Liver (tissue), 9 donors: ENCODE data around the gene PCDHA6. TPM values are rescaled to one million over a fixed set of nuclear protein-coding genes. Genes with fewer than 3 reads are reported as not detected.
A peak's percentile ranks its signal among the peaks of the same experiment; 100 is the strongest.

ENCODE experiments used
- DNase-seq: peaks from one replicate; pipeline ENCODE4 v3.0.0-alpha.2; 2017; ENCODE audit warnings: low spot score
- H3K27ac ChIP-seq, 2 donors: one replicate each; pipeline ENCODE4 v1.7.0; 2013; ENCODE audit warnings: inconsistent platforms in 2 of 2, low read length in 2 of 2, control low read depth in 1 of 2, low read depth in 1 of 2, mild to moderate bottlenecking in 1 of 2
- H3K27me3 ChIP-seq, 4 donors: one replicate each; pipeline versions ENCODE4 v1.6.1 to v1.7.0; 2013; ENCODE audit warnings: low read length in 3 of 4, inconsistent platforms in 1 of 4, mild to moderate bottlenecking in 1 of 4, moderate library complexity in 1 of 4; ENCODE audit not compliant: control insufficient read depth in 4 of 4, insufficient read depth in 4 of 4
- H3K36me3 ChIP-seq, 4 donors: one replicate each; pipeline versions ENCODE4 v1.6.1 to v1.7.0; 2013; ENCODE audit warnings: low read length in 3 of 4, mild to moderate bottlenecking in 3 of 4, low read depth in 1 of 4, moderate library complexity in 1 of 4; ENCODE audit not compliant: control insufficient read depth in 4 of 4, insufficient read depth in 3 of 4
- H3K4me1 ChIP-seq, 4 donors: one replicate each; pipeline versions ENCODE4 v1.6.1 to v1.7.0; 2013; ENCODE audit warnings: low read length in 3 of 4, mild to moderate bottlenecking in 3 of 4, moderate library complexity in 1 of 4; ENCODE audit not compliant: control insufficient read depth in 4 of 4, insufficient read depth in 4 of 4
- H3K4me3 ChIP-seq, 3 donors: one replicate each; pipeline versions ENCODE4 v1.6.1 to v1.7.0; 2013; ENCODE audit warnings: low read length in 3 of 3, control low read depth in 1 of 3, low read depth in 1 of 3, mild to moderate bottlenecking in 1 of 3
- H3K9ac ChIP-seq, 2 donors: one replicate each; pipeline ENCODE4 v1.7.0; 2013; ENCODE audit warnings: low read length in 2 of 2, mild to moderate bottlenecking in 2 of 2, moderate library complexity in 2 of 2, control low read depth in 1 of 2, low read depth in 1 of 2
- H3K9me3 ChIP-seq, 4 donors: one replicate each; pipeline versions ENCODE4 v1.6.1 to v1.7.0; 2013; ENCODE audit warnings: low read length in 3 of 4; ENCODE audit not compliant: control insufficient read depth in 4 of 4
- CTCF ChIP-seq: fragments of 150-350 bp; IDR thresholded peaks from 2 replicates; pipeline ENCODE4 v1.5.1; 2017; ENCODE audit warnings: improper control_type of control experiment, low read depth, low read length; ENCODE audit not compliant: missing input control
- EGR1 ChIP-seq, 2 donors: IDR thresholded peaks; 2 replicates each; pipeline ENCODE4 v1.6.1; 2016 to 2018; ENCODE audit warnings: antibody characterized with exemption in 2 of 2, low read depth in 2 of 2
- FOXA1 ChIP-seq: IDR thresholded peaks from 2 replicates; pipeline ENCODE4 v1.6.1; 2016; ENCODE audit warnings: antibody characterized with exemption
- FOXA2 ChIP-seq: IDR thresholded peaks from 2 replicates; pipeline ENCODE4 v1.6.1; 2016; ENCODE audit warnings: antibody characterized with exemption
- GABPA ChIP-seq, 2 donors: IDR thresholded peaks in 1 of 2; conservative IDR thresholded peaks in 1 of 2; 2 replicates each; pipeline ENCODE4 v1.6.1; 2016; ENCODE audit warnings: antibody characterized with exemption in 2 of 2, mild to moderate bottlenecking in 1 of 2, moderate library complexity in 1 of 2
- HNF4G ChIP-seq: IDR thresholded peaks from 2 replicates; pipeline ENCODE4 v1.6.1; 2016; ENCODE audit warnings: antibody characterized with exemption
- JUND ChIP-seq, 2 donors: IDR thresholded peaks; 2 replicates each; pipeline ENCODE4 v1.6.1; 2016; ENCODE audit warnings: antibody characterized with exemption in 2 of 2
- NR2F2 ChIP-seq: IDR thresholded peaks from 2 replicates; pipeline ENCODE4 v1.6.1; 2016; ENCODE audit warnings: antibody characterized with exemption
- RAD21 ChIP-seq, 2 donors: IDR thresholded peaks; 2 replicates each; pipeline ENCODE4 v1.6.1; 2016; ENCODE audit warnings: antibody characterized with exemption in 2 of 2, mild to moderate bottlenecking in 2 of 2
- RXRA ChIP-seq, 2 donors: IDR thresholded peaks; 2 replicates each; pipeline ENCODE4 v1.6.1; 2017 to 2018; ENCODE audit warnings: antibody characterized with exemption in 2 of 2, mild to moderate bottlenecking in 1 of 2
- SP1 ChIP-seq: IDR thresholded peaks from 2 replicates; pipeline ENCODE4 v1.6.1; 2018; ENCODE audit warnings: antibody characterized with exemption, mild to moderate bottlenecking
- TAF1 ChIP-seq: conservative IDR thresholded peaks from 2 replicates; pipeline ENCODE4 v1.6.1; 2016; ENCODE audit warnings: antibody characterized with exemption, mild to moderate bottlenecking
- YY1 ChIP-seq: IDR thresholded peaks from 2 replicates; pipeline ENCODE4 v1.6.1; 2016; ENCODE audit warnings: antibody characterized with exemption, mild to moderate bottlenecking
- WGBS: extraction: QIAGEN DNeasy Blood & Tissue Kit; methylation state at CpG from one replicate; pipeline ENCODE4 v1.1.7; 2013; 5-methylcytosine and 5-hydroxymethylcytosine counted together
- polyA plus RNA-seq, 2 donors: library from polyadenylated mRNA; stranded (reverse) in 1 of 2; unstranded in 1 of 2; fragments of 200-250 nt in 1 of 2; fragments of >200 nt in 1 of 2; fragmentation: Nextera tagmentation in 1 of 2; extraction: Ambion mirVana in 1 of 2; gene quantifications; one replicate each; pipeline versions ENCODE4 v1.2.1 to v1.2.3, GENCODE V29; 2013 to 2015
- total RNA-seq, 2 donors: library from RNA; depleted of rRNA; stranded (reverse); fragments of >200 nt; gene quantifications; one replicate each; pipeline ENCODE4 v1.2.3, GENCODE V29; 2014
- TF ChIP-seq, protein P1 (sequence below): IDR thresholded peaks from 2 replicates; pipeline ENCODE4 v1.6.1; 2016; ENCODE audit warnings: antibody characterized with exemption
- TF ChIP-seq, protein P2 (sequence below): IDR thresholded peaks from 2 replicates; pipeline ENCODE4 v1.6.1; 2016; ENCODE audit warnings: antibody characterized with exemption
- TF ChIP-seq, protein P3 (sequence below): IDR thresholded peaks from 2 replicates; pipeline ENCODE4 v1.6.1; 2016; ENCODE audit warnings: antibody characterized with exemption
- donor health status: healthy.
- donor health status: healthy.
- donor health status: healthy.
- donor health status: healthy.
- donor health status: healthy.

Gene PCDHA6
- total and polyA plus RNA-seq, 4 donors: 0.02 to 0.08 TPM; not detected in 2

DNA sequence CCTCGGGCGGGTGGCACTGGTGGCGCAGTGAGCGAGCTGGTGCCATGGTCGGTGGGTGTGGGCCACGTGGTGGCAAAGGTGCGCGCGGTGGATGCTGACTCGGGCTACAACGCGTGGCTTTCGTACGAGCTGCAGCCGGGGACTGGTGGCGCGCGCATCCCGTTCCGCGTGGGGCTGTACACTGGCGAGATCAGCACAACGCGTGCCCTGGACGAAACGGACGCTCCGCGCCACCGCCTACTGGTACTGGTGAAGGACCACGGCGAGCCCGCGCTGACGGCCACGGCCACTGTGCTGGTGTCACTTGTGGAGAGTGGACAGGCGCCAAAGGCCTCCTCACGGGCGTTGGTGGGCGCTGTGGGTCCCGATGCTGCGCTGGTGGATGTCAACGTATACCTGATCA lies 18.9 kb upstream of the PCDHA6 start (continued):
- TF ChIP-seq, protein P1, sequence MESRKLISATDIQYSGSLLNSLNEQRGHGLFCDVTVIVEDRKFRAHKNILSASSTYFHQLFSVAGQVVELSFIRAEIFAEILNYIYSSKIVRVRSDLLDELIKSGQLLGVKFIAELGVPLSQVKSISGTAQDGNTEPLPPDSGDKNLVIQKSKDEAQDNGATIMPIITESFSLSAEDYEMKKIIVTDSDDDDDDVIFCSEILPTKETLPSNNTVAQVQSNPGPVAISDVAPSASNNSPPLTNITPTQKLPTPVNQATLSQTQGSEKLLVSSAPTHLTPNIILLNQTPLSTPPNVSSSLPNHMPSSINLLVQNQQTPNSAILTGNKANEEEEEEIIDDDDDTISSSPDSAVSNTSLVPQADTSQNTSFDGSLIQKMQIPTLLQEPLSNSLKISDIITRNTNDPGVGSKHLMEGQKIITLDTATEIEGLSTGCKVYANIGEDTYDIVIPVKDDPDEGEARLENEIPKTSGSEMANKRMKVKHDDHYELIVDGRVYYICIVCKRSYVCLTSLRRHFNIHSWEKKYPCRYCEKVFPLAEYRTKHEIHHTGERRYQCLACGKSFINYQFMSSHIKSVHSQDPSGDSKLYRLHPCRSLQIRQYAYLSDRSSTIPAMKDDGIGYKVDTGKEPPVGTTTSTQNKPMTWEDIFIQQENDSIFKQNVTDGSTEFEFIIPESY: no peak

- H3K9me3 ChIP-seq: peaks cover 11 to 29% (median 19%) of the 10 kb centered on the region in 4 donors
- TF ChIP-seq CTCF: peak; percentile 22
- TF ChIP-seq, protein P1: no peak
- no peak for TF ChIP-seq TAF1
- no peak for TF ChIP-seq NR2F2
- H3K27me3 ChIP-seq: peaks cover 0 to 5% (median 4%) of the 10 kb centered on the region in 4 donors
- whole genome bisulfite sequencing: 29% methylated on average over 39 of the region's 39 CpGs
- H3K4me3 ChIP-seq: no peak within 1 kb of the TSS
- H3K4me1 ChIP-seq: no peaks in the 10 kb centered on the region
- no peak within 1 kb of the TSS for H3K27ac ChIP-seq
- H3K9ac ChIP-seq: no peak within 1 kb of the TSS
- H3K36me3 ChIP-seq: no peaks in the 10 kb centered on the region
- DNase-seq: no peak
Observed at GRCh38 chr5:140821375-140822280, 6.1 kb upstream of the PCDHA6 start, which contains the start of gene PCDHA5. PCDHA5 (plus strand) TSS chr5:140821613.

DNA sequence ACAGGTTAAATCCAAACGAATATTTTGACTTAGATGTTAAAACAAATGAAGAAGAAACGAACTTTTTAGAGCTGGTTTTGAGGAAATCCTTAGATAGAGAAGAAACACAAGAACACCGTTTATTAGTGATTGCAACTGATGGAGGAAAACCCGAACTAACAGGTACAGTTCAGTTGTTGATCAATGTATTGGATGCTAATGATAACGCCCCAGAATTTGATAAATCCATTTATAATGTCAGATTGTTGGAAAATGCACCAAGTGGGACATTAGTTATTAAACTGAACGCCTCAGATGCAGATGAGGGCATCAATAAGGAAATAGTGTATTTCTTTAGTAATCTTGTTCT lies 5.5 kb upstream of the PCDHA6 start:
- Histone ChIP-seq H3K36me3 (no peaks in the 10 kb centered on the region), H3K27me3 (peaks cover 0 to 5% (median 1%) of the 10 kb centered on the region in 4 donors), H3K9ac (no peak overlapping the region), H3K4me3 (no peak overlapping the region), H3K4me1 (no peaks in the 10 kb centered on the region), H3K27ac (no peak overlapping the region), H3K9me3 (peaks cover 8 to 26% (median 17%) of the 10 kb centered on the region in 4 donors)
- 25% methylated on average over 6 of the region's 6 CpGs for WGBS
- no peak for DNase-seq
- TF ChIP-seq FOXA1 (no peak), FOXA2 (no peak), EGR1 (IDR thresholded peaks at IDR 0.05; ENCODE audit: low read depth in 2 of 2) (no peak), JUND (IDR thresholded peaks at IDR 0.05) (no peak), CTCF (no peak), RAD21 (IDR thresholded peaks at IDR 0.05) (no peak), SP1 (no peak), RXRA (IDR thresholded peaks at IDR 0.05) (no peak), GABPA (IDR thresholded peaks at IDR 0.05 in 1 of 2, conservative IDR thresholded peaks at IDR 0.05 in 1 of 2) (no peak), HNF4G (no peak), YY1 (no peak), TAF1 (no peak)
- TF ChIP-seq, protein P1: no peak
- TF ChIP-seq, protein P2, sequence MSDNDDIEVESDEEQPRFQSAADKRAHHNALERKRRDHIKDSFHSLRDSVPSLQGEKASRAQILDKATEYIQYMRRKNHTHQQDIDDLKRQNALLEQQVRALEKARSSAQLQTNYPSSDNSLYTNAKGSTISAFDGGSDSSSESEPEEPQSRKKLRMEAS: no peak
- TF ChIP-seq, protein P3, sequence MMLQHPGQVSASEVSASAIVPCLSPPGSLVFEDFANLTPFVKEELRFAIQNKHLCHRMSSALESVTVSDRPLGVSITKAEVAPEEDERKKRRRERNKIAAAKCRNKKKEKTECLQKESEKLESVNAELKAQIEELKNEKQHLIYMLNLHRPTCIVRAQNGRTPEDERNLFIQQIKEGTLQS: no peak
